Memory B cell (primary cell): ENCODE results near the gene RMND5B.
"Not testable (repeated sequence)": the region's sequence is repeated elsewhere in the genome, so short reads cannot be mapped to it uniquely, and the experiment has no call there.

ENCODE experiments used
- ATAC-seq: fragments of 150-1000 bp; cut with Tn5 transposase; 2 replicates; pipeline ENCODE4 v1.10.0; 2021; ENCODE audit warnings: low read depth, mild to moderate bottlenecking, moderate library complexity
- DNase-seq, 2 donors: peaks; one replicate each; pipeline ENCODE4 v3.0.0; 2022; ENCODE audit warnings: low spot score in 2 of 2
- H3K27ac Mint-ChIP-seq: one replicate; pipeline ENCODE4 v1.8.0; 2022; ENCODE audit warnings: mild to moderate bottlenecking, moderate library complexity, mixed read lengths
- H3K27me3 Mint-ChIP-seq: one replicate; pipeline ENCODE4 v1.8.0; 2022; ENCODE audit warnings: mixed read lengths
- H3K36me3 Mint-ChIP-seq: one replicate; pipeline ENCODE4 v1.8.0; 2022; ENCODE audit warnings: mild to moderate bottlenecking, mixed read lengths
- H3K4me1 Mint-ChIP-seq: one replicate; pipeline ENCODE4 v1.8.0; 2022; ENCODE audit warnings: mixed read lengths
- H3K4me3 Mint-ChIP-seq: one replicate; pipeline ENCODE4 v1.8.0; 2022; ENCODE audit warnings: mild to moderate bottlenecking, moderate library complexity, mixed read lengths
- H3K9me3 Mint-ChIP-seq: one replicate; pipeline ENCODE4 v1.8.0; 2022; ENCODE audit warnings: mixed read lengths

RMND5B gene

DNA sequence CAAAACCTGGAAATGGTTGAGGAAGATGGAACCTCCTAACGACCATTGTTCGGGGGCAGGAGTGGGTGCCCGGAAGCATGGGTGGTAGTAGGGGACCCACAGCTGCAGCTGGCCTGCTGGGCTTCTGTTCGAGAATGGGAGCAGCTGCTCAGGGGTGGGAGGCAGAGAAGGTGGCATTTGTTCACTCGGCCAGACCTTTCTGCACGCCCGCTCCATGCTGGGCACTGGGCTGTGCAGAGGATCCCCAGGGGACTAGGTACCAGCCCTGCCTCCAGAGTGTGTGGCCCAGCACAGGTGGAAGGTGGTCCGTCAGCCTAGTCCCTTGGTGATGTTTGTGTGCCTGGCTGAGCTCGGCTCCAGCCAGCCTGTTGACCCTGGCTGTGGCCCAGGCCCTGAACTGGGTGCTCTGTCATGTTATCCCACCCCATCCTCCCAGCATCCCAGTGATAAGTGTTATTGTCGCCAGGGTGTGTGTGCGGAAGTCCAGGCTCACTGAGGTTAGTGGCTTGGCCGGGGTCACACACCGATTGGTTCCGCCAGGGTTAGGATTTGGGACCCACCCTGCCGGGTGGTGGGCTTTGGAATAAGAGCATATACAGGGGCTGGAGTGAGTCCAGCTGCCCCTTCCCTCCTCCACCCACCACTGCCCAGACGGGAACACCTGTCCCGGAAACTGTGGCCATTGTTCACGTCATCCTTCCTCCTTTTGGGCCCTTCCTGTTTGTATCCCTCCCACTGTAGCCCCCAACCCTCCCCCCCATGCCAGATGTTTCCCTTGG, 12.7 kb upstream of the RMND5B start:
- Mint-ChIP-seq H3K4me3 (peak overlapping the region; percentile 63), H3K4me1 (peaks cover 43% of the 10 kb centered on the region), H3K9me3 (no peaks in the 10 kb centered on the region), H3K36me3 (peaks cover 4% of the 10 kb centered on the region), H3K27ac (peak overlapping the region; percentile 81), H3K27me3 (no peaks in the 10 kb centered on the region)
- no peak for DNase-seq
- ATAC-seq = no peak

DNA sequence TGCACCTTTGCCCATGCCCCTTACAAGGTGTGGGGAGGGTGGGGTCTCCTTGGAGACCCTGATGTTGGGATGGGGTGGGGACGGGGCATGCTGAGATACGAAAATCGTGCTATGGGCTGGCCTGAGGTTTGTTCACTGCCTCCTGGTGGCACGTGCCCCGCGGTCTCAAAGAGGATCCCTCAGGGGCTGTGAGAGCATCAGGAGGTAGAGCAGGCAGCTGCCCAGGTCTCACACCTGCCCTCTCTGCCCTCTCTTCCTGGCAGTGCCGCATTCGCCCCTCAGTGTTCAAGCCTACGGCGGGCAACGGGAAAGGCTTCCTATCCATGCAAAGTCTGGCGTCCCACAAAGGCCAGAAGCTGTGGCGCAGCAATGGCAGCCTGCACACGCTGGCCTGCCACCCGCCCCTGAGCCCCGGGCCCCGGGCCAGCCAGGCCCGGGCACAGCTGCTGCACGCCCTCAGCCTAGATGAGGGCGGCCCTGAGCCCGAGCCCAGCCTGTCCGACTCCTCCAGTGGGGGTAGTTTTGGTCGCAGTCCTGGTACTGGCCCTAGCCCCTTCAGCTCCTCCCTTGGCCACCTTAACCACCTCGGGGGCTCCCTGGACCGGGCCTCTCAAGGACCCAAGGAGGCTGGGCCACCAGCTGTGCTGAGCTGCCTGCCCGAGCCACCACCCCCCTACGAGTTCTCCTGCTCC, 10.8 kb upstream of the RMND5B start:
- DNase-seq (no peak), ATAC-seq (no peak)
- Mint-ChIP-seq H3K4me3 (no peak overlapping the region), H3K4me1 (peaks cover 34% of the 10 kb centered on the region), H3K27ac (no peak overlapping the region), H3K9me3 (no peaks in the 10 kb centered on the region), H3K36me3 (peaks cover 4% of the 10 kb centered on the region), H3K27me3 (no peaks in the 10 kb centered on the region)

DNA sequence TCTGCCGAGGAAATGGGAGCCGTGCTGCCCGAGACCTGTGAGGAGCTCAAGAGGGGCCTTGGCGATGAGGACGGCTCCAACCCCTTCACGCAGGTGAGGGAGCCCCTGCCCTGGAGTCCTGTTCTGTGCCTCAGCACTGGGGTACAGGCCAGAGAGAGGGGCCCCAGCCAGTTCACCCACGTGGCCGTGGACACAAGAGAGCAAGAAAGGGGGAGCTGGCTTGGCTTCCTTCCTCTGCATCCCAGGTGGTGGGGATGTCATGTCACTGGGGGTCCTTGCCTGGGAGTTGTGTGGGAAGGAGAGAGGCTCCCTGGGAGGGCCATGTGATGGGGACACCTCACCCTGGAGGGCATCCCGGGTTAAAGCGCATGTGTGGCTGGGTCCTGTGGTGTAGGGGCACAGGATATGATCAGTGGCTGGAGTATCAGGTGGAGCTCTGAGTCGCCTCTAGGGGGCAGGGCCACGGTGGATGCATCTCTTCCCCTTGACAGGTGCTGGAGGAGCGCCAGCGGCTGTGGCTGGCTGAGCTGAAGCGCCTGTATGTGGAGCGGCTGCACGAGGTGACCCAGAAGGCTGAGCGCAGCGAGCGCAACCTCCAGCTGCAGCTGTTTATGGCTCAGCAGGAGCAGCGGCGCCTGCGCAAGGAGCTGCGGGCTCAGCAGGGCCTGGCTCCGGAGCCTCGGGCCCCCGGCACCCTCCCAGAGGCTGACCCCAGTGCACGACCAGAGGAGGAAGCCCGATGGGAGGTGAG, 10.0 kb upstream of the RMND5B start:
- peaks cover 4% of the 10 kb centered on the region for H3K36me3 Mint-ChIP-seq
- H3K4me1 Mint-ChIP-seq = peaks cover 30% of the 10 kb centered on the region
- H3K4me3 Mint-ChIP-seq = peak overlapping the region; percentile 74
- peak; percentile 60 for ATAC-seq
- peak overlapping the region; percentile 38 for H3K27ac Mint-ChIP-seq
- peak; percentile 73 to 82 for DNase-seq
- no peaks in the 10 kb centered on the region for H3K9me3 Mint-ChIP-seq
- no peaks in the 10 kb centered on the region for H3K27me3 Mint-ChIP-seq

DNA sequence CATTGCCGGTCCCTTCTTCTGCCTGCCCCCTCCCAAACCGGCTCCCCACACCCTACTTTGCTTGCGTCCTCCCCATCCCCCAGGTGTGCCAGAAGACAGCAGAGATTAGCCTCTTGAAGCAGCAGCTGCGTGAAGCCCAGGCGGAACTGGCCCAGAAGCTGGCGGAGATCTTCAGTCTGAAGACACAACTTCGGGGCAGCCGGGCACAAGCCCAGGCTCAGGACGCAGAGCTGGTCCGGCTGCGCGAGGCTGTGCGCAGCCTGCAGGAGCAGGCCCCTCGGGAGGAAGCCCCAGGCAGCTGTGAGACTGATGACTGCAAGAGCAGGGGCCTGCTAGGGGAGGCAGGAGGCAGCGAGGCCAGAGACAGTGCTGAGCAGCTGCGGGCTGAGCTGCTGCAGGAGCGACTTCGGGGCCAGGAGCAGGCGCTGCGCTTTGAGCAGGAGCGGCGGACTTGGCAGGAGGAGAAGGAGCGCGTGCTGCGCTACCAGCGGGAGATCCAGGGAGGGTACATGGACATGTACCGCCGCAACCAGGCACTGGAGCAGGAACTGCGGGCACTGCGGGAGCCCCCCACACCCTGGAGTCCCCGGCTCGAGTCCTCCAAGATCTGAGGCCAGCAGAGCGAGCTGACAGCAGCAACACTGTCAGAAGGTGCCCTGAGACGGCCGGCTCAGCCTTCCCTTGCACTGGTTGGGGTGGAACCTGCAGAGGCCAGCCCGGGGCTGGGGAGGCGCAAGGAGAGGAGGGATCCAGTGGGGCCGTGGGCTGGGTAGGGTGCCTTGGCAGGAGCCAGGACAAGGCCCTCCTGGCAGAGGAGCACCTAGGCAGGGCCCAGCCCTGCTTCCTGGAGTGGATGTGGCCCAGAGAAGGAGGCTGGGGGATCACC, 9.2 kb upstream of the RMND5B start:
- Mint-ChIP-seq H3K36me3 (peaks cover 4% of the 10 kb centered on the region), H3K27me3 (no peaks in the 10 kb centered on the region), H3K27ac (peak overlapping the region; percentile 38), H3K4me1 (peaks cover 24% of the 10 kb centered on the region), H3K4me3 (peak overlapping the region; percentile 74), H3K9me3 (no peaks in the 10 kb centered on the region)
- ATAC-seq (no peak), DNase-seq (no peak)

DNA sequence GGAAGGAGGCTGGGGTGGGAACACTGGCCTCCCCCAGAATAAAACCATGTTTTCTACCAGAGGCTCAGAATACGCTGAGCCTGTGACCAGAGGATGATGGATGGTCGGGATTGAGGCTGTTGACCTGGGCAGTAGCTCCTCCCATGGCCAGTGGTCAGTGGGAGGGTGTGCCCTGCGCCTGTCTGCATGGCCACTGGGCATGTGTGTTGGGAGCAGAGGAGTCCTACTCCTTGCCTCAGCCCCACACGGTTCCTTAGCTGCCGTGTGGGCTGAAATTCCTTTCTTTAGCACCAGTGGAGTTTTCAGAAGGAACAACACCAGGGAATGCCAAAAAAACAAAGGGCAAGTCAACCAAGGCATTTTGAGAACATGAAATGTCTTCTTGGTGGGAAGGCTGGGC, 8.5 kb upstream of the RMND5B start:
- Mint-ChIP-seq H3K27me3 (no peaks in the 10 kb centered on the region), H3K9me3 (no peaks in the 10 kb centered on the region), H3K4me3 (no peak overlapping the region), H3K36me3 (peaks cover 4% of the 10 kb centered on the region), H3K27ac (no peak overlapping the region), H3K4me1 (peaks cover 20% of the 10 kb centered on the region)
- DNase-seq = no peak
- ATAC-seq = no peak

DNA sequence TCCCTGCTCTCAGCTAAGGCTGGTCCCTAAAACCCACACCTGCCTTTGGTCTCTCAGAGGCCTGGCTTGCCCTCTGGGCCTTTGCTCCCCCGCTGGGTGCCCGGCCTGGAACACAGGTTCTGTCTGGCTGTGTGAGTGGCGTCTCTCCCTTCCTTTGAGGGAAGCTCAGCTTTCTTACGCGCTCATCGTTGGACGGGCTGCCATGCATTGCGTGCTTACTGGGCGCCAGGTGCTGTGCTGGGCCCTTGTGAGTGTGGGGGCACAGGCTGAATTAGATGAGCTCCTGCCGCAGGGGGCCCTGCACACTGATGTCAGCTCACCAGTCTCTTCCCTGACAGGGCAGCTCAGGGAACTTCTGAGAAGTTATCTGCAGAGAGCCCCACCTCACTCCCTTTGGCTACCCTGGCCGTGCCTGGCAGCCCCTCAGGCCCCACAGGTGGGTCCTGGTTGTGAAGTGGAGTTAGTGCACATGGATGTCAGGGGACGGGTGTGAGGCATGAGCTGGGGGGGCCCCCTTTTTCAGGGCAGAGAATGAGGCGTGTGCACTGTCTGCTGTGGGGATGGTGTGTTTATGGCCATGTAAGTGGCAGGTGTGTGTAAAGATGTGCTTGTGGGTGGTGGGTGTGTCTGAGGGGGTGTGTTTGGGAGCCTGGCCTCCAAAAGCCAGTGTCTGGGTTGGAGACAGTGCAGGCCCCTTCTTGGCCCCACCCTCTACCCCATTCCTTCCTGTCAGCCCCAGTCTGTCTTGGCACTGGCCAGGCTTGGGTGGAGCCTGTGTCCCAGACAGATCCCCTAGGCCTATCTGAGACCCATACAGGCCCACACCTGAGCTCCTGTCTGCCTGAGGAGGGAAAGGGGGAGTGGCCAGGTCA, 7.5 kb upstream of the RMND5B start:
- Mint-ChIP-seq H3K9me3 (no peaks in the 10 kb centered on the region), H3K27me3 (no peaks in the 10 kb centered on the region), H3K4me1 (peaks cover 18% of the 10 kb centered on the region), H3K27ac (no peak overlapping the region), H3K4me3 (no peak overlapping the region), H3K36me3 (peaks cover 4% of the 10 kb centered on the region)
- no peak for ATAC-seq
- DNase-seq = no peak

DNA sequence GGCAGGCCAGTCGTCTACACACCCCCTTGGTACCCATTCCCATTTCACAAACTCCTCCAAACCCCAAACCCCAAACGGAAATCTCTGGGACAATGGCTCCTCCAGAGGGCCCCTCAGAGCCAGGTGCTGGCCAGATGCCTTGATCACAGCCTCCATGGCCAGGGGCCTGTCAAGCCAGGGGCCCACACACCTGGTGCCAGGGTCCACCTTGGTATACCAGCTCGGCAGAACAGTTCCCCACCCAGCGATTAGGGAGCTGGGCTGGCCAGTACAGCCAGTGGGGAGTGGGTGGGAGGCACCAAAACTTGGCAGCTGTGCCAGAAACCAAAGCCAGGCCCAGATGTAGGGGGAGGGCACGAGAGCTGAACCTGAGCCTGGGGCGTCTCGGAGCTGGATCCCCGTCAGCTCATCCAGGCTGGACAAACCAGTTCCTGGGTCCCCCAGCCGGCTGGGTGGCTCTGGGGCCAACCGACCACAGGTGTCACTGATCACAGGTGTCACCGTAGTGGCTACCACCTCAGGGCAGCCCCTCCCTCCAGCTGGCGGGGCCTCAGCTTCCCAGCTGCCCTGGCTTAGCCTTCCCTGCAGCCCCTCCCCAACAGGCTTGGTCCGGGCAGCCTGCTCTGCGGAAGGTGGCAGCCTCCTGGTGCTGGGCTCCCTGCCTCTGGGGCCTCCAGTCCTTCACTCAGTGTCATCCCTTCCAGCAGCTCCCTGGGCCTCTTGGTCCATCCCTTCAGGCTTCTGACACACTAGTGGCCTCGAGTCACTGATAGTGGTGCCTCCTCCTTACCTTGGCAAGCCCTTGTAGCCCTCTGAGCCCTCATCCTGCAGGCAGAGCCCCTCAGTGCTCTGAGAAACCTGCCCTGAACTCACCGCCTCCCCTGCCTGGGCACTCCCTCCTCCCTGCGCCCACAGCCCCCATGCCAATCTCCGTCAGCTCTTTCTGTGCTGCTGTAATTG, 6.6 kb upstream of the RMND5B start:
- ATAC-seq = no peak
- peaks cover 12% of the 10 kb centered on the region for H3K4me1 Mint-ChIP-seq
- H3K9me3 Mint-ChIP-seq = no peaks in the 10 kb centered on the region
- no peaks in the 10 kb centered on the region for H3K27me3 Mint-ChIP-seq
- H3K27ac Mint-ChIP-seq = peak overlapping the region; percentile 78
- DNase-seq = no peak
- no peak overlapping the region for H3K4me3 Mint-ChIP-seq
- peaks cover 4% of the 10 kb centered on the region for H3K36me3 Mint-ChIP-seq

DNA sequence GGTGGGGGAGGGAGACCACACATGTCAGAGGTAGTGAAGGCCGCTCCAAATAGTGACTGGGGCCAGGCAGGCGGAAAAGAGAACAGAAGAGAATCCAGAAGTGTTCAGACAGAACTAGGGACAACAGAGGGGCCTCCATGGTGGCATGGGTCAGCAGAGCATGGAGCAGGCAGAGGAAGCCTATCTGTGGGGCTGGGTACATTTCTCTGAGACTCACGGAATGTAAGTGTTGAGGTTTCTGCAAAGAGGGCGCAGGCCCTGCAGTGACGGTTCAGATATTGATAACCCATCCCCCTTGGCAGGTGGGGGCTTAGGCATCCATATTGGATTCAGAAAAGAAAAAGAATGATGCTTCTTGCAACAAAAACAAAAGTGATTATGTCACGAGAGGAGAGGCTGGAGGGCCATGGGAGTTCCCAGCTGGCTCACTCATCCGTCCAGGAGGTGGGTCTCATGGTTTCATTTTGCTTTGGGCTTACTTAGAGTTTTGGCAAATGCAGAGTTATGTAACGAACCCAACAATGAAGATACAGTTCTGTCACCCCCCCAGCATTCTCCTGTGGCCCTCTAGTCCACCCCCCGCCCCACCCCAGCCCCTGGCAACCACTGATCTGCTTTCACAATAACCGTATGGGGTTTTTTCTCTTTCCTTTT, 5.4 kb upstream of the RMND5B start:
- DNase-seq = no peak
- Mint-ChIP-seq H3K4me1 (peaks cover 11% of the 10 kb centered on the region), H3K4me3 (no peak overlapping the region), H3K27ac (peak overlapping the region; percentile 14), H3K36me3 (peaks cover 4% of the 10 kb centered on the region), H3K27me3 (no peaks in the 10 kb centered on the region), H3K9me3 (no peaks in the 10 kb centered on the region)
- no peak for ATAC-seq

DNA sequence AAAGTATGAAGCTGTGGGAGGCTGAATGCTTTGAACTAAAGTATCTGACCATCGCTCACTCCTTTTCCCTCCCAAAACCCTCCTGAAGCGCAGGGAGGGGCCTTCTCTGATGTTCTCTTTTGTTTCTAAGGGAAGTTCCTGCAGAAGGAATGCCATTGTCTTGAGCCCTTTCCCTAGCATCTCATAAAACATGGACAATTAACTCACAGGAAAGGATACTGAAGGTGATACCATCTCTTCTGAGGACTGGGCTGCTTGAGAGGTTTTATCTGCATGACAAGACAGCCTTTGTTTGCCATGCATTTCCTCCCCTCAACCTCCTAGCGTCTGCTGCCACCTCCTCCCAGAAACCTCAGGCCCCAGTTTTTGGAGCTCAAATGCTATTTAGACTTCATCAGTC, 4.3 kb upstream of the RMND5B start:
- ATAC-seq = no peak
- no peaks in the 10 kb centered on the region for H3K9me3 Mint-ChIP-seq
- H3K36me3 Mint-ChIP-seq = peaks cover 3% of the 10 kb centered on the region
- no peak for DNase-seq
- H3K4me3 Mint-ChIP-seq = no peak overlapping the region
- no peak overlapping the region for H3K27ac Mint-ChIP-seq
- no peaks in the 10 kb centered on the region for H3K27me3 Mint-ChIP-seq
- peaks cover 5% of the 10 kb centered on the region for H3K4me1 Mint-ChIP-seq

DNA sequence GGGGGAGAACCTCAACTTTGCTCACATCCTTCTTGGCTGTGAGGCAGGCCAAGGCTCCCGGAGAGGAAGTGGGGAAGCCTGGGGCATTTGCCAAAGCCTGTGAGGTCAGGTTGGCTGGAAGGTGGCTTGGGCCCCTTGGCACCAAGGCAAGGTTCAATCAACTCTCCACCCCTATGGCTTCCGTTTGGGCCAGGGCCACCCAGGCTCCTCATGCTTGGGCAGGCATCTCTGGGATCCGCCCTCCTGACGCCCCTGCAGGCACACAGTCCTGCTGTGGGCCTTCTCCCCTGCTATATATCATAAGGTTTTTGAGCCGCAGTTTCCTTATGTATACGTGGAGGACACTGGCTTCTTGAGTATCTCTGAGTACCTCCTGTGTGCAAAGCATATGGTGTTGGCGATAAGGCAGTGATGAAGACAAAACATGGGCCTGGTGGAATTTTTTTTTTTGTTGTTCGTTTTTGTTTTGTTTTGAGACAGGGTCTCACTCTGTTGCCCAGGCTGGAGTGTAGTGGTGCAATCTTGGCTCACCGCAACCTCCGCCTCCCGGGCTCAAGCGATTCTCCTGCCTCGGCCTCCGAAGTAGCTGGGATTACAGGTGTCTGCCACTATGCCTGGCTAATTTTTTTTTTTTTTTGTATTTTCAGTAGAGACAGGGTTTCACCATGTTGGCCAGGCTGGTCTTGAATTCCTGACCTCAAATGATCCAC, 3.4 kb upstream of the RMND5B start:
- not testable (repeated sequence) for H3K4me1 Mint-ChIP-seq, H3K27me3 Mint-ChIP-seq, H3K9me3 Mint-ChIP-seq, DNase-seq, H3K36me3 Mint-ChIP-seq, H3K27ac Mint-ChIP-seq, H3K4me3 Mint-ChIP-seq, ATAC-seq

DNA sequence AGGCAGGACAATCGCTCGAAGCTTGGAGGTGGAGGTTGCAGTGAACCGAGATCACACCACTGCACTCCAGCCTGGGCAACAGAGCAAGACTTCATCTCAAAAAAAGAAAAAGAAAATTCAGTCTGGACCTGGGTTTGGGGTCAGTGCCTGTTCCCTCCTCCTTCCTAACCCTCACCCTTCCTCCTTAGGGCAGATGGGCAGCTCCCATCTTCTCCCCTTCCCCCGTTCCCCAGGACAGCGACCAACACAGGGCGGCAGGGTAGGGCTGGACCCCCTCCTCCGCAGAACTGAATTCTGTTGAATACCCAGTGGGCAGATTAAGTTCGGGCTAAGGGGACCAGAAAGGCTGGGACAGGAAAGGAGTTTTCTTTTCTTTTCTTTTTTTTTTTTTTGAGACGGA, 1.5 kb upstream of the RMND5B start:
- Mint-ChIP-seq H3K9me3 (no peaks in the 10 kb centered on the region), H3K4me1 (peaks cover 9% of the 10 kb centered on the region), H3K27ac (no peak overlapping the region), H3K4me3 (no peak overlapping the region), H3K27me3 (no peaks in the 10 kb centered on the region), H3K36me3 (peaks cover 8% of the 10 kb centered on the region)
- ATAC-seq (no peak), DNase-seq (no peak)
